ENCODE data around the gene KSR1.

DNA sequence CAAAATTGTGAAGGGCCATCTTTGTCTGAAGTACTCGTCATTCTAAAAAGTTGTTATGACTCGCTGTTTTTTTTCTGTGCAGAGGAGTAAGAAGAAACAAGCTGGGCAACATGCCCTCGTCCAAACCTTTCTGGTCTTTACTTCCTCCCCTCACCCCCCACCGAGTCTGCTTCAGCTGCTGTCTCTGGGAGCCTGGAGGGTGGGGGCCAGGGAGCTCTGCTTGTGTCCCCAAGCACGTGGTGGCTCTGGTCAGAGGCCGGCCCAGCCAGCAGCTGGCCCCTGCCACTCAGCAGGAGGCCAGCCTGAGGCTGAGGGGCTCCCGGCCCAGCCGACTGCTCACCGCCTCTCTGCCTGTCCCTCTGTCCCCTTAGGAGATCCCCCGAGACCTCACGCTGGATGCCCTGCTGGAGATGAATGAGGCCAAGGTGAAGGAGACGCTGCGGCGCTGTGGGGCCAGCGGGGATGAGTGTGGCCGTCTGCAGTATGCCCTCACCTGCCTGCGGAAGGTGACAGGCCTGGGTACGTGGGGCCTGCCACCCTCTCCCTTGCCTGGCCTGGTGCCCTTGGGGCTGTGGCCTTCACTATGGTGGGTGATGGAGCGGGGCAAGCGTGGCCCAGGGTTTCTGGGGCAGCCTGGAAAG, 121.0 kb downstream of the KSR1 start:
- TF ChIP-seq, protein P1, sequence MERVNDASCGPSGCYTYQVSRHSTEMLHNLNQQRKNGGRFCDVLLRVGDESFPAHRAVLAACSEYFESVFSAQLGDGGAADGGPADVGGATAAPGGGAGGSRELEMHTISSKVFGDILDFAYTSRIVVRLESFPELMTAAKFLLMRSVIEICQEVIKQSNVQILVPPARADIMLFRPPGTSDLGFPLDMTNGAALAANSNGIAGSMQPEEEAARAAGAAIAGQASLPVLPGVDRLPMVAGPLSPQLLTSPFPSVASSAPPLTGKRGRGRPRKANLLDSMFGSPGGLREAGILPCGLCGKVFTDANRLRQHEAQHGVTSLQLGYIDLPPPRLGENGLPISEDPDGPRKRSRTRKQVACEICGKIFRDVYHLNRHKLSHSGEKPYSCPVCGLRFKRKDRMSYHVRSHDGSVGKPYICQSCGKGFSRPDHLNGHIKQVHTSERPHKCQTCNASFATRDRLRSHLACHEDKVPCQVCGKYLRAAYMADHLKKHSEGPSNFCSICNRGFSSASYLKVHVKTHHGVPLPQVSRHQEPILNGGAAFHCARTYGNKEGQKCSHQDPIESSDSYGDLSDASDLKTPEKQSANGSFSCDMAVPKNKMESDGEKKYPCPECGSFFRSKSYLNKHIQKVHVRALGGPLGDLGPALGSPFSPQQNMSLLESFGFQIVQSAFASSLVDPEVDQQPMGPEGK (CRISPR knock-in tag; IDR thresholded peaks at IDR 0.05; ENCODE audit: borderline replicate concordance): no peak
- no peak for TF ChIP-seq ZNF70 (CRISPR knock-in tag; IDR thresholded peaks at IDR 0.05)

Data from SK-N-SH treated with all-trans-retinoic acid at 6 μM for 48 hours (cell line).